ENCODE results near the gene LIPH. TPM values are rescaled to one million over a fixed set of nuclear protein-coding genes. Genes with fewer than 3 reads are reported as not detected.

LIPH gene
- total and polyA plus RNA-seq, 10 of the 15 experiments (the other 5 are each of a cell fraction or from before 2014, with no cell fraction given), result 2.2 to 11.1 (median 5.4) TPM

GRCh38 chr3:185498503-185499396 is 53.6 kb downstream of the LIPH start, which contains the start of gene TMEM41A (continued):
- peak; percentile 51; the same call in 1 of the 2 replicates for TF ChIP-seq MLLT1 (IDR thresholded peaks at IDR 0.05)
- peak; percentile 53 for TF ChIP-seq MEF2B (IDR thresholded peaks at IDR 0.05; ENCODE audit: partially characterized antibody, poor library complexity, severe bottlenecking)
- no peak for TF ChIP-seq HDGF (IDR thresholded peaks at IDR 0.05)
- no peak for TF ChIP-seq NR2C2 (IDR thresholded peaks at IDR 0.05; ENCODE audit: borderline replicate concordance, control insufficient read depth, insufficient read length, low read depth)
- no peak for TF ChIP-seq ZNF622 (IDR thresholded peaks at IDR 0.05)
- TF ChIP-seq BHLHE40 (IDR thresholded peaks at IDR 0.05; ENCODE audit: borderline replicate concordance in 1 of 2, low read depth in 2 of 2, low read length in 1 of 2), result peak; percentile 55 to 80; a peak in 2 of 4 replicates
- TF ChIP-seq BRCA1 (IDR thresholded peaks at IDR 0.05; ENCODE audit: low read depth, low read length), result no peak
- TF ChIP-seq SREBF2 (IDR thresholded peaks at IDR 0.05; ENCODE audit: low read length), result 0 out of 2 replicates have a peak, but pooled peaks have one; percentile 16
- no peak for TF ChIP-seq CBX3 (IDR thresholded peaks at IDR 0.05; ENCODE audit: borderline replicate concordance, low read depth)
- TF ChIP-seq PRDM15 (CRISPR knock-in tag; IDR thresholded peaks at IDR 0.05), result no peak
- TF ChIP-seq NFXL1 (IDR thresholded peaks at IDR 0.05; ENCODE audit: borderline replicate concordance), result no peak
- no peak for TF ChIP-seq IRF5 (IDR thresholded peaks at IDR 0.05; ENCODE audit: borderline replicate concordance)
- TF ChIP-seq YBX1 (IDR thresholded peaks at IDR 0.05), result no peak
- peak; percentile 76; the same call in 1 of the 2 replicates for TF ChIP-seq CHD1 (IDR thresholded peaks at IDR 0.05; ENCODE audit: low read depth, low read length)
- peak; percentile 69; the same call in 1 of the 2 replicates for TF ChIP-seq IRF4 (IDR thresholded peaks at IDR 0.05; ENCODE audit: low read depth, low read length)
- TF ChIP-seq HDAC6 (IDR thresholded peaks at IDR 0.05; ENCODE audit: unreplicated experiment), result no peak
- no peak for TF ChIP-seq SUZ12 (IDR thresholded peaks at IDR 0.05; ENCODE audit: unreplicated experiment)
- TF ChIP-seq EED (IDR thresholded peaks at IDR 0.05; ENCODE audit: low read depth), result peak; percentile 73
- TF ChIP-seq TCF12 (IDR thresholded peaks at IDR 0.05; ENCODE audit: low read depth, low read length), result peak; percentile 86
- no peak for TF ChIP-seq MYC (IDR thresholded peaks at IDR 0.05; ENCODE audit: insufficient read depth, insufficient read length, insufficient replicate concordance, low read length, severe bottlenecking)

Data from GM12878 (cell line).